ENCODE results near the gene LHFPL6. TPM values are rescaled to one million over a fixed set of nuclear protein-coding genes. Genes with fewer than 3 reads are reported as not detected.

LHFPL6 gene
- total RNA-seq, 3 donors from 2014 or later (not counting 1 experiment from before 2014, with no cell fraction given) = not detected

DNA sequence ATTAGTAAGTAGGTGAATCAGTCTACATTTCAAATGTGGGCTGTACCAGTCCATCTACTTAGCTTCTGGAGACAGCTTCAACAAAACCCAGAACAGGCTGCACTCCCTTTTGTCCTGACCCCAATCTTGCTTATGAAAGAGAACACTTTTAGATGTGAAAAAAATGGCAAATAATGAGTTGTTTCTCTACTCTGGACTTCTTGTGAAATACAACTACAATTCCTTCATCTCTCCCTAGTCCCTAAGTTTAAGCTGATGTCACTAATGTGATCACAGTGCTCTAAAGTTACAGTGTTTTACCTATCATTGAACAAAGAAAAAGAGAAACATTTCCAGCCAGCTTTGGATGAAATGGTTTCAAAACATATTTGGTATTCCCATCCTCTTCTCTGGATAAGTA is 183.9 kb downstream of the LHFPL6 start:
- H3K27ac ChIP-seq (ENCODE audit: low read length) = no peak overlapping the region
- Mint-ChIP-seq H3K27ac (no peak overlapping the region), H3K9me3 (peaks cover 0 to 3% of the 10 kb centered on the region in 2 donors), H3K27me3 (ENCODE audit: low read depth in 2 of 2) (peaks cover 0 to 3% of the 10 kb centered on the region in 2 donors), H3K4me1 (no peaks in the 10 kb centered on the region), H3K4me3 (no peak overlapping the region), H3K36me3 (no peaks in the 10 kb centered on the region)
- DNase-seq = no peak
- no peaks in the 10 kb centered on the region for H3K9me3 ChIP-seq (ENCODE audit: control insufficient read depth, insufficient read depth, low read length)
- H3K4me3 ChIP-seq (ENCODE audit: low read length) = no peak overlapping the region
- intact Hi-C loops (cut with micrococcal nuclease) = no loop called here
- ATAC-seq = no peak
- TF ChIP-seq CTCF (IDR thresholded peaks at IDR 0.05) = no peak
- H3K27me3 ChIP-seq (ENCODE audit: control insufficient read depth, insufficient read depth, low read length) = no peaks in the 10 kb centered on the region
- H3K36me3 ChIP-seq (ENCODE audit: control insufficient read depth, insufficient read depth, low read length) = no peaks in the 10 kb centered on the region
- no peaks in the 10 kb centered on the region for H3K4me1 ChIP-seq (ENCODE audit: control insufficient read depth, insufficient read depth, low read length)

DNA sequence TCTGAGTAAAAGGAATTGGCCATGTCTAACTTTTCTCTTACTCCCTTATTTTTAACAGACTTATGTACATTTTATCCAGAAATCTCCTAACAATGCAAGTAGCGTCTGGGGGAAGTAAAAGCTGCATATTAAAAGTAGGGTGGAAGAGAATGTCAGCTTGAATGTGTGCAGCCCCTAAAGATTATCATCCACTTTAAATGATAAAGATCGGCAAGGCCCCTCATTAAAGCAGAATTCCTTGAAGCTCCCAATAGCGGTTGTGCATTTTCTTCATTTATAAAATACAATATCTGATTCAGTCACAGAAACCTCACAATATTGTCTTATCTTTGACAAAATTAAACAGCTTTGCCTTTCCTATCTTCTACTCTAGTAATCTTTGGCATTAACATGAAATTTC is 184.6 kb downstream of the LHFPL6 start:
- no peak overlapping the region for H3K27ac Mint-ChIP-seq
- Histone ChIP-seq H3K36me3 (ENCODE audit: control insufficient read depth, insufficient read depth, low read length) (no peaks in the 10 kb centered on the region), H3K27me3 (ENCODE audit: control insufficient read depth, insufficient read depth, low read length) (no peaks in the 10 kb centered on the region), H3K9me3 (ENCODE audit: control insufficient read depth, insufficient read depth, low read length) (no peaks in the 10 kb centered on the region), H3K27ac (ENCODE audit: low read length) (no peak overlapping the region), H3K4me1 (ENCODE audit: control insufficient read depth, insufficient read depth, low read length) (no peaks in the 10 kb centered on the region), H3K4me3 (ENCODE audit: low read length) (no peak overlapping the region)
- 97% methylated on average over 2 of the region's 3 CpGs for WGBS (ENCODE audit: insufficient coverage)
- no peak overlapping the region for H3K4me3 Mint-ChIP-seq
- H3K4me1 Mint-ChIP-seq = no peaks in the 10 kb centered on the region
- H3K9me3 Mint-ChIP-seq = no peaks in the 10 kb centered on the region
- TF ChIP-seq CTCF (IDR thresholded peaks at IDR 0.05) = no peak
- ATAC-seq = no peak
- DNase-seq = no peak
- no peaks in the 10 kb centered on the region for H3K36me3 Mint-ChIP-seq
- H3K27me3 Mint-ChIP-seq (ENCODE audit: low read depth in 2 of 2) = peaks cover 0 to 3% of the 10 kb centered on the region in 2 donors
- intact Hi-C loops (cut with micrococcal nuclease) = no loop called here

- Mint-ChIP-seq H3K4me1 (no peaks in the 10 kb centered on the region), H3K36me3 (no peaks in the 10 kb centered on the region), H3K27me3 (ENCODE audit: low read depth in 2 of 2) (peaks cover 0 to 3% of the 10 kb centered on the region in 2 donors), H3K9me3 (no peaks in the 10 kb centered on the region), H3K27ac (no peak overlapping the region), H3K4me3 (no peak overlapping the region)
- H3K9me3 ChIP-seq (ENCODE audit: control insufficient read depth, insufficient read depth, low read length) = no peaks in the 10 kb centered on the region
- no peaks in the 10 kb centered on the region for H3K36me3 ChIP-seq (ENCODE audit: control insufficient read depth, insufficient read depth, low read length)
- H3K27ac ChIP-seq (ENCODE audit: low read length) = no peak overlapping the region
- H3K4me1 ChIP-seq (ENCODE audit: control insufficient read depth, insufficient read depth, low read length) = no peaks in the 10 kb centered on the region
- no peak for DNase-seq
- TF ChIP-seq CTCF (IDR thresholded peaks at IDR 0.05) = no peak
- H3K27me3 ChIP-seq (ENCODE audit: control insufficient read depth, insufficient read depth, low read length) = no peaks in the 10 kb centered on the region
- 88% methylated on average over 5 of the region's 5 CpGs for WGBS (ENCODE audit: insufficient coverage)
- no peak overlapping the region for H3K4me3 ChIP-seq (ENCODE audit: low read length)
- intact Hi-C loops (cut with micrococcal nuclease) = no loop called here
- ATAC-seq = no peak
Measured at GRCh38 chr13:39417643-39418042, 185.3 kb downstream of the LHFPL6 start.

GRCh38 chr13:39417131-39417530 is 185.9 kb downstream of the LHFPL6 start:
- no peak overlapping the region for H3K4me3 ChIP-seq (ENCODE audit: low read length)
- Mint-ChIP-seq H3K27ac (no peak overlapping the region), H3K36me3 (no peaks in the 10 kb centered on the region), H3K4me3 (no peak overlapping the region), H3K27me3 (ENCODE audit: low read depth in 2 of 2) (peaks cover 0 to 3% of the 10 kb centered on the region in 2 donors), H3K9me3 (no peaks in the 10 kb centered on the region), H3K4me1 (no peaks in the 10 kb centered on the region)
- H3K36me3 ChIP-seq (ENCODE audit: control insufficient read depth, insufficient read depth, low read length) = no peaks in the 10 kb centered on the region
- ATAC-seq (no peak), DNase-seq (no peak)
- intact Hi-C loops (cut with micrococcal nuclease) = no loop called here
- TF ChIP-seq CTCF (IDR thresholded peaks at IDR 0.05) = no peak
- WGBS (ENCODE audit: insufficient coverage) = 84% methylated on average over 5 of the region's 5 CpGs
- no peaks in the 10 kb centered on the region for H3K27me3 ChIP-seq (ENCODE audit: control insufficient read depth, insufficient read depth, low read length)
- H3K4me1 ChIP-seq (ENCODE audit: control insufficient read depth, insufficient read depth, low read length) = no peaks in the 10 kb centered on the region
- H3K9me3 ChIP-seq (ENCODE audit: control insufficient read depth, insufficient read depth, low read length) = no peaks in the 10 kb centered on the region
- H3K27ac ChIP-seq (ENCODE audit: low read length) = no peak overlapping the region

All from natural killer cell (primary cell).